ENCODE data around the gene CFL2.

The CFL2 gene

DNA sequence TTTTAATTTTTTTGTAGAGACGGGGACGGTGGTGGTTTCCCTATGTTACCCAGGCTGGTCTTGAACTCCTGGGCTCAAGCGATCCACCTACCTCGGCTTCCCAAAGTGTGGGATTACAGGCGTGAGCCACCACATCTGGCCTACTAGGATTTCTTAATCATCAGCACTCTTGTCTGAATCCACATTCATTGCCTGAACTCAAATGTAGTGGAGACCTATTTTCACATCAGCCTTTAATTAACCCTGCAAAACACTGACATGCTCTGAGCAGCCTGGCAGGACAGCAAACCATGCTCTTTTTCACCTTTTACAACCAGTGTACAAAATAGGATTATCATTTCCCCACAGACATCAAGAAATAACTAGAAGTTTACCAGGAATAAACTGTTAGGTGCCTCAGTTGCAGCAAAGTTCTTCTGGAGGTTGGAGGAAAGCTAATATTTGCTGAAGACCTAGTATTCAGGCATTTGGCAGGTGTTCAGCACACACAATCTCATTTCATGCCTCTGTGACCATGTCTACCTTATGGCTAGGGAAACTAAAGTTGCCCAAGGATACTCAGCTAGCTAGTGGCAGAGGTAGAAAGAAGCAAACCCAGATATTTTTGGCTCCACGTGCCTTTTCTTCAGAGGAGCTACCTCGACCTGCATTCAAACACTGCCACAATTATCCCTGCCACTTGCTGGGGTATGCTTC is 37.7 kb downstream of the CFL2 start:
- no peak for DNase-seq (ENCODE audit: extremely low read depth in 1 of 2, low read depth in 1 of 2)

DNA sequence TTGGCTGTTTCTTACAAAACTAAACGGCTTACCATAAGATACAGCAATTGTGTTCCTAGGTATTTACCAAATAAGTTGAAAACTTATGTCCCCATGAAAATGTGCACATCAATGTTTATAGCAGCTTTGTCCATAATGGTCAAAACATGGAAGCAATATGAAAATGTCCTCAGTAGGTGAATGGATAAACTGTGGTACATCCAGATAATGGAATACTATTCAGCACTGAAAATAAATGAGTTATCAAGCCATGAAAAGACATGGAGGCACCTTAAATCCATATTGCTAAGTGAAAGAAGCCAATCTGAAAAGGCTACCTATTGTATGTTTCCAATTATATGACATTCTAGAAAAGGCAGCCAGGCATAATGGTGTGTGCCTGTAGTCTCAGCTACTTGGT is 40.7 kb downstream of the CFL2 start:
- DNase-seq (ENCODE audit: extremely low read depth in 1 of 2, low read depth in 1 of 2), result no peak

DNA sequence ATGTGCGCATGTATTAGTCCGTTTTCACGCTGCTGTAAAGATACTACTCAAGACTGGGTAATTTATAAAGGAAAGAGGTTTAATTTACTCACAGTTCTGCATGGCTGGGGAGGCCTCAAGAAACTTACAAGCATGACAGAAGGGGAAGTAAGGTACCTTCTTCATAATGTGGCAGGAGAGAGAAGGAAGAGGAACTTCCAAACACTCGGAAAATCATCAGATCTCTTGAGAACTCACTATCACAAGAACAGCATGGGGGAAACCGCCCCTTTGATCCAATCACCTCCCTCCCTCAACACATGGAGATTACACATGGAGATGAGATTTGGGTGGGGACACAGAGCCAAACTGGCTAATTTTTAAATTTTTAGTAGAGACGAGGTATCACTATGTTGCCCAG is 42.7 kb downstream of the CFL2 start:
- no peak for DNase-seq (ENCODE audit: extremely low read depth in 1 of 2, low read depth in 1 of 2)

DNA sequence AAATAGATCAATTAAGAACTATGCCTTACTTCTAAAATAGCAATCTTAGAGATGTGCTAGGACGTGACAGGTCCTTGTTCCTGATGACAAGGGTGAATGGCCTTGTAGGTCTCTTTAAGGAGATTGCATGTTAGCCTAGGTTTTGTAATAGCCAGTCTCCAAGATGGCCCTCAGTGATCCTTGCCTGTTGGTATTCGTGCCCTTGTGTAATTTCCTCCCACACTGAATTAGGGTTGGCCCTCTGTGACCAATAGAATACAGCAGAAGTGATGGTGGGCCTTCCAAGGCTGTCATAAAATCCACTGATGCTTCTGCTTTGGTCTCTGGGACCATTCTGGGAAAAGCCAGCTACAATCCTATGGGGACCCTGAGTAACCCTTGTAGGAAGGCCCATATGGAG is 46.3 kb downstream of the CFL2 start:
- no peak for DNase-seq (ENCODE audit: extremely low read depth in 1 of 2, low read depth in 1 of 2)

DNA sequence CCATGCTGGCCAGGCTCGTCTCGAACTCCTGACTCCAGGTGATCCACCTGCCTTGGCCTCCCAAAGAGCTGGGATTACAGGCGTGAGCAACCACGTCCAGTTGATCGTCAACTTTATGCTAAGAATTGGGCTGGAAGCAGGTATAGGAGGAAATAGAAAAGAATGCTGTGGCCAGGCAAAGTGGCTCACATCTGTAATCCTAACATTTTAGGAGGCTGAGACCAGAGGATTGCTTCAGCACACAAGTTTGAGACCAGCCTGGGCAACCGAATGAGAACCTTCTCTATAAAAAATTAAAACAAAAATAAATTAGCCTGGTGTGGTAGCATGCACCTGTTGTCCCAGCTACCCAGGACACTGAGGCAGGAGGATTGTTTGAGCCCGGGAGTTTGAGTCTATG is 47.4 kb downstream of the CFL2 start:
- DNase-seq (ENCODE audit: extremely low read depth in 1 of 2, low read depth in 1 of 2), result no peak

DNA sequence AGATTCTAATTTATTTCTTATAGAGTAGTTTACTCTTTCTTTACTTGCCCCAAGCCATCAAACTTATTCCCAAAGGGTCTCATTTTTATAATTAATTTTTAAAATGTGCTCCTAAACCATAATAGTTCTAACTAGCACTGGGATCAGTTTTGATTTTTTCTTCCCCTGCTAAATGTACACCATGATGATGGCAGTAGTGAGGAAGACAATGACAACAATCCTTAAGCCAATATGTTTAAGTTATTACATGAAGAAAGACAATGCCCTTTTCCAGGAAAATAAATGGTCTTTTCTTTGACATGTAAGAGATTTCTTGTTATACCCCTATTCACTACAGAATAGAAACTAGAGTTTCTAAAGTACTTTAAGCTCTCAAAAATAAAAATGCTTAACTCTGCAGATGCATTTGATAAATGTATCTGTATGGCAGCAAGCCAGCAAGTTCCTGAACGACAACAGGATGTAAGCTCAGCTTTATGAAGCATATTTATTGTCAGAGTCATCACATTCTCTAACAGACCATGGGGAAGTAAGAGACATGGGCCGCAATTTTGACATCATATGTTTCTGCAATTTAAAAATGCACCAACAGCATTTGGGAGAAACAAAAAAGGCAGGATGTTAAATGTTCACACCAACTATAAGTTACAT is 48.5 kb downstream of the CFL2 start:
- DNase-seq (ENCODE audit: extremely low read depth in 1 of 2, low read depth in 1 of 2), result no peak

DNA sequence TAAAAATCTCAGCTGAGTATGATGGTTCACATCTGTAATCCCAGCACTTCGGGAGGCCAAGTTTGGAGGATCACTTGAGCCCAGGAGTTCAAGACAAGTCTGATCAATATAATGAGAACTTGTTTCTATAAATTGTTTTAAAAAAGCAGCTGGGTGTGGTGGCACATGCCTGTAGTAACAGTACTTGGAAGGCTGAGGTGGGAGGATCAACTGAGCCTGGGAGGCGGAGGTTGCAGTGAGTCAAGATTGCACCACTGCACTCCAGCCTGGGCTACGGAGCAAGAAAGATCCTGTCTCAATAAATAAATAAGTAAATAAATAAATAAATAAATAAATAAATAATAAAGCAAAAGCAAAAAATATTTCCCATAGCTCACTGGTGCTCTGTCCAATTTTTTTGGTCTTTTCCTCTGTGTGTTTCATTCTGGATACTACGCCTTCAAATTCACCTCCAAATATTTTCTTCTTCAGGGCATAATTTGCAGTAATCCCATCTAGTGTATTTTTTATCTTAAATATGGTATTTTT is 51.8 kb downstream of the CFL2 start:
- DNase-seq (ENCODE audit: extremely low read depth in 1 of 2, low read depth in 1 of 2), result no peak

DNA sequence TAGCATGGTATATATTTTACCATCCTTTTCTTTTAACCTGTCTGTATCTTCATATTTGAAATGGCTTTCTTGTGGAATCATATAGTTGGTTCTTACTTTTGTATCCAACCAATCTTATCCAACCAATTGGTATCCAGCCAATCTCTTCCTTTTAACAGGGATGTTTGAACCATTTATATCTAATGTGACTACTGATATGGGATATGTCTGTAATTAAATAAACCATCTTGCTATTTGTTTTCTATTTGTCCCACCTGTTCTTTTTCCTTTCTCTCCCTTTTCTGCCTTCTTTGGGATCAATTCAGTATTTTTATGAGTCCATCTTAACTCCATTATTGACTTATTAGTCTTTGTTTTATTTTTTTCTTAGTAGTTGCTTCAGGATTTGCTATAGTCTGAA is 53.6 kb downstream of the CFL2 start:
- DNase-seq (ENCODE audit: extremely low read depth in 1 of 2, low read depth in 1 of 2), result no peak

All from stimulated activated CD8-positive, alpha-beta memory T cell treated with anti-CD3 and anti-CD28 coated beads, Interleukin-7, amount 100 ng/mL, for 48 hours (primary cell).